H9 (cell line): ENCODE results near the gene LENG1. TPM values are rescaled to one million over a fixed set of nuclear protein-coding genes. Genes with fewer than 3 reads are reported as not detected.

Experiments
- DNase-seq: peaks from one replicate; pipeline ENCODE4 v3.0.0-alpha.2; 2017
- H2AFZ ChIP-seq: one replicate; pipeline ENCODE4 v1.6.1; 2013; ENCODE audit warnings: mild to moderate bottlenecking, low read length, control low read depth, moderate library complexity
- H2AK5ac ChIP-seq: 2 replicates; pipeline ENCODE4 v1.6.1; 2013; ENCODE audit warnings: low read length, control low read depth, mixed read lengths; ENCODE audit not compliant: insufficient read length
- H2BK120ac ChIP-seq: one replicate; pipeline ENCODE4 v1.6.1; 2013; ENCODE audit warnings: low read depth, mild to moderate bottlenecking, low read length, control low read depth, inconsistent platforms; ENCODE audit not compliant: poor library complexity, severe bottlenecking
- H2BK12ac ChIP-seq: 2 replicates; pipeline ENCODE4 v1.6.1; 2013; ENCODE audit warnings: low read length, control low read depth, mixed read lengths, low read depth; ENCODE audit not compliant: insufficient read length
- H2BK15ac ChIP-seq: 2 replicates; pipeline ENCODE4 v1.6.1; 2013; ENCODE audit warnings: low read depth, low read length, control low read depth
- H2BK20ac ChIP-seq: one replicate; pipeline ENCODE4 v1.6.1; 2013; ENCODE audit warnings: low read depth, mild to moderate bottlenecking, low read length, control low read depth, inconsistent platforms; ENCODE audit not compliant: poor library complexity, severe bottlenecking
- H2BK5ac ChIP-seq: 2 replicates; pipeline ENCODE4 v1.6.1; 2013; ENCODE audit warnings: low read length, control low read depth, mixed read lengths; ENCODE audit not compliant: insufficient read length
- H3K14ac ChIP-seq: 2 replicates; pipeline ENCODE4 v1.6.1; 2013; ENCODE audit warnings: low read length, control low read depth; ENCODE audit not compliant: insufficient read depth
- H3K18ac ChIP-seq: 2 replicates; pipeline ENCODE4 v1.6.1; 2013; ENCODE audit warnings: low read depth, mild to moderate bottlenecking, mixed read lengths, low read length, control low read depth; ENCODE audit not compliant: insufficient read length
- H3K23ac ChIP-seq: 2 replicates; pipeline ENCODE4 v1.6.1; 2013; ENCODE audit warnings: low read length, control low read depth, mixed read lengths, low read depth; ENCODE audit not compliant: insufficient read length
- H3K23me2 ChIP-seq: 2 replicates; pipeline ENCODE4 v1.6.1; 2013; ENCODE audit warnings: low read depth, mild to moderate bottlenecking, mixed read lengths, low read length, control low read depth; ENCODE audit not compliant: insufficient read length, poor library complexity, severe bottlenecking
- H3K27ac ChIP-seq: 2 replicates; pipeline ENCODE4 v1.5.1; 2013; ENCODE audit warnings: low read length, control low read depth, mixed read lengths, low read depth; ENCODE audit not compliant: insufficient read length
- H3K27me3 ChIP-seq: 2 replicates; pipeline ENCODE4 v1.6.1; 2013; ENCODE audit warnings: low read length, control low read depth, inconsistent platforms; ENCODE audit not compliant: insufficient read depth
- H3K4ac ChIP-seq: 2 replicates; pipeline ENCODE4 v1.6.1; 2013; ENCODE audit warnings: low read depth, mild to moderate bottlenecking, control low read depth, inconsistent platforms, low read length, moderate library complexity
- H3K4me1 ChIP-seq: 2 replicates; pipeline ENCODE4 v1.6.1; 2013; ENCODE audit warnings: low read length, control low read depth, inconsistent platforms; ENCODE audit not compliant: insufficient read depth
- H3K4me2 ChIP-seq: 2 replicates; pipeline ENCODE4 v1.6.1; 2013; ENCODE audit warnings: low read length, control low read depth, mixed read lengths; ENCODE audit not compliant: insufficient read length, insufficient read depth
- H3K56ac ChIP-seq: 2 replicates; pipeline ENCODE4 v1.6.1; 2013; ENCODE audit warnings: low read depth, mild to moderate bottlenecking, mixed read lengths, low read length, control low read depth; ENCODE audit not compliant: insufficient read length
- H3K79me1 ChIP-seq: 2 replicates; pipeline ENCODE4 v1.6.1; 2013; ENCODE audit warnings: low read depth, mild to moderate bottlenecking, moderate library complexity, low read length, control low read depth, inconsistent platforms; ENCODE audit not compliant: insufficient read depth, poor library complexity, severe bottlenecking
- H3K79me2 ChIP-seq: 2 replicates; pipeline ENCODE4 v1.6.1; 2013; ENCODE audit warnings: low read length, control low read depth, inconsistent platforms; ENCODE audit not compliant: insufficient read depth
- H3K9ac ChIP-seq: 2 replicates; pipeline ENCODE4 v1.6.1; 2013; ENCODE audit warnings: low read length, control low read depth, mixed read lengths; ENCODE audit not compliant: insufficient read length; ENCODE audit errors: extremely low read depth
- H3K9me3 ChIP-seq: one replicate; pipeline ENCODE4 v1.6.1; 2013; ENCODE audit warnings: low read depth, low read length, inconsistent platforms; ENCODE audit not compliant: control insufficient read depth
- H3T11ph ChIP-seq: one replicate; pipeline ENCODE4 v1.6.1; 2013; ENCODE audit warnings: mild to moderate bottlenecking, low read length, control low read depth, inconsistent platforms
- H4K20me1 ChIP-seq: one replicate; pipeline ENCODE4 v1.6.1; 2013; ENCODE audit not compliant: control insufficient read depth, insufficient read length, insufficient read depth
- H4K5ac ChIP-seq: 2 replicates; pipeline ENCODE4 v1.6.1; 2013; ENCODE audit warnings: low read depth, mild to moderate bottlenecking, mixed read lengths, low read length, control low read depth; ENCODE audit not compliant: insufficient read length
- H4K8ac ChIP-seq: replicated peaks from 2 replicates; pipeline ENCODE4 v1.6.1; 2013; ENCODE audit warnings: low read length, control low read depth, mixed read lengths, low read depth; ENCODE audit not compliant: insufficient read length
- H4K91ac ChIP-seq: 2 replicates; pipeline ENCODE4 v1.6.1; 2013; ENCODE audit warnings: low read depth, mild to moderate bottlenecking, moderate library complexity, mixed read lengths, low read length, control low read depth; ENCODE audit not compliant: insufficient read length
- H3K27ac Mint-ChIP-seq, 3 experiments: 2 replicates in 2 of 3; 3 replicates in 1 of 3; pipeline ENCODE4 v1.8.0; 2020 to 2021; ENCODE audit warnings: mixed read lengths in 3 of 3, mild to moderate bottlenecking in 1 of 3, moderate library complexity in 1 of 3
- H3K27me3 Mint-ChIP-seq: 2 replicates; pipeline ENCODE4 v1.8.0; 2021; ENCODE audit warnings: low read depth, mild to moderate bottlenecking, moderate library complexity, mixed read lengths
- H3K36me3 Mint-ChIP-seq, 3 experiments: 2 replicates in 2 of 3; 3 replicates in 1 of 3; pipeline ENCODE4 v1.8.0; 2020 to 2021; ENCODE audit warnings: low read depth in 3 of 3, mixed read lengths in 3 of 3; ENCODE audit not compliant: insufficient read depth in 1 of 3
- H3K4me1 Mint-ChIP-seq, 2 experiments: 2 replicates each; pipeline ENCODE4 v1.8.0; 2020; ENCODE audit warnings: mixed read lengths in 2 of 2
- H3K4me3 Mint-ChIP-seq, 2 experiments: 2 replicates in 1 of 2; 3 replicates in 1 of 2; pipeline ENCODE4 v1.8.0; 2020 to 2021; ENCODE audit warnings: mild to moderate bottlenecking in 2 of 2, mixed read lengths in 2 of 2, moderate library complexity in 1 of 2
- H3K9me3 Mint-ChIP-seq, 2 experiments: 2 replicates in 1 of 2; 3 replicates in 1 of 2; pipeline ENCODE4 v1.8.0; 2020; ENCODE audit warnings: mild to moderate bottlenecking in 2 of 2, mixed read lengths in 2 of 2, moderate library complexity in 1 of 2
- WGBS: extraction: QIAGEN DNeasy Blood & Tissue Kit; methylation state at CpG from one replicate; pipeline ENCODE4 v1.1.7; 2013; ENCODE audit warnings: missing lambda C conversion rate, low lambda C conversion rate, mixed read lengths; ENCODE audit not compliant: insufficient read length; ENCODE audit errors: extremely low coverage; 5-methylcytosine and 5-hydroxymethylcytosine counted together
- total RNA-seq: library from RNA; stranded (reverse); gene quantifications from 2 replicates; pipeline ENCODE4 v1.2.1, GENCODE V29; 2021
- TF ChIP-seq, protein P1 (sequence below): fragments of 200-600 bp; sonication (generic); conservative IDR thresholded peaks from 3 replicates; pipeline ENCODE4 v1.8.0; 2021; ENCODE audit warnings: antibody characterized with exemption, mild to moderate bottlenecking

LENG1 gene
- total RNA-seq, 1 experiment from 2014 or later = 7.1 TPM

- Histone ChIP-seq H2BK120ac (no peak overlapping the region), H2BK20ac (no peak overlapping the region), H3K27ac (no peak overlapping the region), H3K79me1 (peaks cover 4% of the 10 kb centered on the region), H3K4me1 (peaks cover 2% of the 10 kb centered on the region; the same call in 1 of the 2 replicates), H3K56ac (no peak overlapping the region), H3K23me2 (peaks cover 7% of the 10 kb centered on the region), H3K14ac (no peak overlapping the region), H3K23ac (no peak overlapping the region), H2BK5ac (no peak overlapping the region), H4K8ac (no peak overlapping the region), H4K5ac (no peak overlapping the region), H3K27me3 (no peaks in the 10 kb centered on the region), H3K18ac (no peak overlapping the region), H3K4ac (no peak overlapping the region), H2BK15ac (no peak overlapping the region), H2AFZ (no peak overlapping the region), H3T11ph (no peak overlapping the region), H3K79me2 (peaks cover 14% of the 10 kb centered on the region; the same call in 1 of the 2 replicates), H2AK5ac (no peak overlapping the region), H2BK12ac (no peak overlapping the region), H4K20me1 (no peaks in the 10 kb centered on the region), H4K91ac (no peak overlapping the region), H3K9ac (no peak overlapping the region), H3K9me3 (no peaks in the 10 kb centered on the region), H3K4me2 (no peak overlapping the region)
- no CpG with 5 or more reads among the region's 3 CpGs for WGBS
- H3K27me3 Mint-ChIP-seq = no peaks in the 10 kb centered on the region; the same call in 1 of the 2 replicates
- no peaks in the 10 kb centered on the region for H3K9me3 Mint-ChIP-seq
- peaks cover 11 to 23% of the 10 kb centered on the region in 2 experiments for H3K4me1 Mint-ChIP-seq
- DNase-seq = no peak
- peaks cover 36 to 58% (median 56%) of the 10 kb centered on the region in 3 experiments for H3K36me3 Mint-ChIP-seq
- TF ChIP-seq, protein P1, sequence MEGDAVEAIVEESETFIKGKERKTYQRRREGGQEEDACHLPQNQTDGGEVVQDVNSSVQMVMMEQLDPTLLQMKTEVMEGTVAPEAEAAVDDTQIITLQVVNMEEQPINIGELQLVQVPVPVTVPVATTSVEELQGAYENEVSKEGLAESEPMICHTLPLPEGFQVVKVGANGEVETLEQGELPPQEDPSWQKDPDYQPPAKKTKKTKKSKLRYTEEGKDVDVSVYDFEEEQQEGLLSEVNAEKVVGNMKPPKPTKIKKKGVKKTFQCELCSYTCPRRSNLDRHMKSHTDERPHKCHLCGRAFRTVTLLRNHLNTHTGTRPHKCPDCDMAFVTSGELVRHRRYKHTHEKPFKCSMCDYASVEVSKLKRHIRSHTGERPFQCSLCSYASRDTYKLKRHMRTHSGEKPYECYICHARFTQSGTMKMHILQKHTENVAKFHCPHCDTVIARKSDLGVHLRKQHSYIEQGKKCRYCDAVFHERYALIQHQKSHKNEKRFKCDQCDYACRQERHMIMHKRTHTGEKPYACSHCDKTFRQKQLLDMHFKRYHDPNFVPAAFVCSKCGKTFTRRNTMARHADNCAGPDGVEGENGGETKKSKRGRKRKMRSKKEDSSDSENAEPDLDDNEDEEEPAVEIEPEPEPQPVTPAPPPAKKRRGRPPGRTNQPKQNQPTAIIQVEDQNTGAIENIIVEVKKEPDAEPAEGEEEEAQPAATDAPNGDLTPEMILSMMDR = no peak
- H3K4me3 Mint-ChIP-seq = no peak overlapping the region
- H3K27ac Mint-ChIP-seq = 0 out of 7 replicates have a peak overlapping the region, but pooled peaks of 1 of the 3 experiments have one; percentile 75
Observed at GRCh38 chr19:54197121-54197520, 37.6 kb upstream of the LENG1 start.
